Central memory CD8-positive, alpha-beta T cell (primary cell): Measurements from ENCODE around the gene FAM219B.

ENCODE experiments used
- ATAC-seq: fragments of 150-1000 bp; cut with Tn5 transposase; replicated peaks from 2 replicates; pipeline ENCODE4 v1.10.0; 2022; ENCODE audit warnings: mild to moderate bottlenecking, moderate FRiP score, moderate number of reproducible peaks; ENCODE audit not compliant: poor library complexity, severe bottlenecking; ENCODE audit errors: extremely low read depth
- DNase-seq, 2 donors: peaks; one replicate each; pipeline ENCODE4 v3.0.0; 2021; ENCODE audit warnings: low spot score in 2 of 2
- H3K27ac Mint-ChIP-seq: one replicate; pipeline ENCODE4 v1.8.0; 2022; ENCODE audit warnings: low read depth, mild to moderate bottlenecking, moderate library complexity, mixed read lengths
- H3K27me3 Mint-ChIP-seq: one replicate; pipeline ENCODE4 v1.8.0; 2022; ENCODE audit warnings: mixed read lengths
- H3K36me3 Mint-ChIP-seq: one replicate; pipeline ENCODE4 v1.8.0; 2022; ENCODE audit warnings: mild to moderate bottlenecking, moderate library complexity, mixed read lengths; ENCODE audit not compliant: insufficient read depth
- H3K4me1 Mint-ChIP-seq: one replicate; pipeline ENCODE4 v1.8.0; 2022; ENCODE audit warnings: mixed read lengths
- H3K4me3 Mint-ChIP-seq: one replicate; pipeline ENCODE4 v1.8.0; 2022; ENCODE audit warnings: mild to moderate bottlenecking, moderate library complexity, mixed read lengths
- H3K9me3 Mint-ChIP-seq: one replicate; pipeline ENCODE4 v1.8.0; 2022; ENCODE audit warnings: mixed read lengths

Gene FAM219B

GRCh38 chr15:74884428-74885223, 22.0 kb downstream of the FAM219B start:
- no peak overlapping the region for H3K4me3 Mint-ChIP-seq
- peaks cover 2% of the 10 kb centered on the region for H3K36me3 Mint-ChIP-seq
- no peak for ATAC-seq
- H3K27ac Mint-ChIP-seq, result no peak overlapping the region
- peaks cover 14% of the 10 kb centered on the region for H3K4me1 Mint-ChIP-seq
- no peak for DNase-seq
- no peaks in the 10 kb centered on the region for H3K9me3 Mint-ChIP-seq
- no peaks in the 10 kb centered on the region for H3K27me3 Mint-ChIP-seq

- no peak for DNase-seq
- H3K9me3 Mint-ChIP-seq, result no peaks in the 10 kb centered on the region
- peaks cover 1% of the 10 kb centered on the region for H3K36me3 Mint-ChIP-seq
- H3K4me3 Mint-ChIP-seq, result no peak overlapping the region
- H3K4me1 Mint-ChIP-seq, result peaks cover 8% of the 10 kb centered on the region
- H3K27ac Mint-ChIP-seq, result no peak overlapping the region
- ATAC-seq, result no peak
- H3K27me3 Mint-ChIP-seq, result no peaks in the 10 kb centered on the region
These were observed 24.1 kb downstream of the FAM219B start for GRCh38 chr15:74882528-74882927.

GRCh38 chr15:74878273-74878672, 28.4 kb downstream of the FAM219B start:
- H3K9me3 Mint-ChIP-seq, result no peaks in the 10 kb centered on the region

GRCh38 chr15:74873756-74874424, 32.8 kb downstream of the FAM219B start:
- H3K27ac Mint-ChIP-seq, result peak overlapping the region; percentile 100
- peak overlapping the region; percentile 100 for H3K4me3 Mint-ChIP-seq
- H3K36me3 Mint-ChIP-seq, result peaks cover 14% of the 10 kb centered on the region
- ATAC-seq (no peak), DNase-seq (no peak)
- H3K9me3 Mint-ChIP-seq, result no peaks in the 10 kb centered on the region
- H3K27me3 Mint-ChIP-seq, result no peaks in the 10 kb centered on the region
- H3K4me1 Mint-ChIP-seq, result peaks cover 39% of the 10 kb centered on the region

More at GRCh38 chr15:74878273-74878672, 28.4 kb downstream of the FAM219B start:
- Mint-ChIP-seq H3K4me3 (no peak overlapping the region), H3K36me3 (peaks cover 2% of the 10 kb centered on the region), H3K4me1 (no peaks in the 10 kb centered on the region), H3K27me3 (no peaks in the 10 kb centered on the region), H3K27ac (no peak overlapping the region)
- no peak for ATAC-seq
- no peak for DNase-seq

- H3K27me3 Mint-ChIP-seq, result no peaks in the 10 kb centered on the region
- peaks cover 46% of the 10 kb centered on the region for H3K4me1 Mint-ChIP-seq
- DNase-seq (peak; percentile 88), ATAC-seq (peak; percentile 90)
- peaks cover 14% of the 10 kb centered on the region for H3K36me3 Mint-ChIP-seq
- H3K4me3 Mint-ChIP-seq, result peak within 1 kb of the TSS; percentile 100
- H3K27ac Mint-ChIP-seq, result peak within 1 kb of the TSS; percentile 100
- no peaks in the 10 kb centered on the region for H3K9me3 Mint-ChIP-seq
These were observed 33.5 kb downstream of the FAM219B start, which contains the start of gene SCAMP2 for GRCh38 chr15:74873036-74873755. SCAMP2 (minus strand) TSS chr15:74873365; CDS start chr15:74873255, 110 bp downstream.

- Mint-ChIP-seq H3K27me3 (no peaks in the 10 kb centered on the region), H3K9me3 (no peaks in the 10 kb centered on the region), H3K36me3 (peaks cover 18% of the 10 kb centered on the region), H3K4me3 (peak overlapping the region; percentile 100), H3K27ac (peak overlapping the region; percentile 100), H3K4me1 (peaks cover 51% of the 10 kb centered on the region)
- ATAC-seq, result no peak
- no peak for DNase-seq
These were observed 34.0 kb downstream of the FAM219B start for GRCh38 chr15:74872702-74873035.

- peaks cover 28% of the 10 kb centered on the region for H3K36me3 Mint-ChIP-seq
- ATAC-seq, result no peak
These were observed 36.0 kb downstream of the FAM219B start for GRCh38 chr15:74870436-74871215.

GRCh38 chr15:74869726-74870407, 36.8 kb downstream of the FAM219B start:
- Mint-ChIP-seq H3K36me3 (peaks cover 31% of the 10 kb centered on the region), H3K4me3 (peak overlapping the region; percentile 100), H3K27ac (peak overlapping the region; percentile 80), H3K4me1 (peaks cover 72% of the 10 kb centered on the region), H3K9me3 (no peaks in the 10 kb centered on the region), H3K27me3 (no peaks in the 10 kb centered on the region)
- ATAC-seq (peak; percentile 39), DNase-seq (no peak)

More at GRCh38 chr15:74870436-74871215, 36.0 kb downstream of the FAM219B start:
- H3K4me1 Mint-ChIP-seq, result peaks cover 66% of the 10 kb centered on the region
- H3K27ac Mint-ChIP-seq, result peak overlapping the region; percentile 80
- no peak for DNase-seq
- peak overlapping the region; percentile 100 for H3K4me3 Mint-ChIP-seq
- no peaks in the 10 kb centered on the region for H3K9me3 Mint-ChIP-seq
- no peaks in the 10 kb centered on the region for H3K27me3 Mint-ChIP-seq

GRCh38 chr15:74869372-74869725, 37.3 kb downstream of the FAM219B start:
- Mint-ChIP-seq H3K4me1 (peaks cover 76% of the 10 kb centered on the region), H3K4me3 (peak overlapping the region; percentile 100), H3K27me3 (no peaks in the 10 kb centered on the region), H3K27ac (peak overlapping the region; percentile 80), H3K9me3 (no peaks in the 10 kb centered on the region), H3K36me3 (peaks cover 35% of the 10 kb centered on the region)
- no peak for DNase-seq
- no peak for ATAC-seq

GRCh38 chr15:74868059-74868458, 38.6 kb downstream of the FAM219B start:
- Mint-ChIP-seq H3K9me3 (no peaks in the 10 kb centered on the region), H3K36me3 (peaks cover 34% of the 10 kb centered on the region), H3K27me3 (no peaks in the 10 kb centered on the region), H3K4me3 (peak overlapping the region; percentile 100), H3K4me1 (peaks cover 85% of the 10 kb centered on the region), H3K27ac (no peak overlapping the region)
- ATAC-seq (no peak), DNase-seq (no peak)

- H3K36me3 Mint-ChIP-seq, result peaks cover 34% of the 10 kb centered on the region
- ATAC-seq, result no peak
- DNase-seq, result no peak
- no peaks in the 10 kb centered on the region for H3K9me3 Mint-ChIP-seq
- H3K27ac Mint-ChIP-seq, result no peak overlapping the region
- peak overlapping the region; percentile 100 for H3K4me3 Mint-ChIP-seq
- H3K4me1 Mint-ChIP-seq, result peaks cover 80% of the 10 kb centered on the region
- no peaks in the 10 kb centered on the region for H3K27me3 Mint-ChIP-seq
These were observed 39.1 kb downstream of the FAM219B start for GRCh38 chr15:74867466-74868038.
